GM19438 (cell line): ENCODE data around the gene EGR2.

Source experiments
- ATAC-seq: cut with Tn5 transposase; IDR thresholded peaks from one replicate; pipeline ENCODE4 v1.9.1; 2021; ENCODE audit warnings: low read depth; ENCODE audit not compliant: unreplicated experiment

EGR2 gene

GRCh38 chr10:62816331-62817120, at the start of gene EGR2:
EGR2 (minus strand) TSS chr10:62816366; CDS start chr10:62816029, 337 bp downstream.
- ATAC-seq: peak; percentile 78

- ATAC-seq: no peak
These were observed 46.3 kb upstream of the EGR2 start for GRCh38 chr10:62862447-62862846.

GRCh38 chr10:62861507-62861906, 45.3 kb upstream of the EGR2 start:
- ATAC-seq: no peak

GRCh38 chr10:62860946-62861345, 44.8 kb upstream of the EGR2 start:
- no peak for ATAC-seq

GRCh38 chr10:62858364-62858763, 42.2 kb upstream of the EGR2 start:
- no peak for ATAC-seq

DNA sequence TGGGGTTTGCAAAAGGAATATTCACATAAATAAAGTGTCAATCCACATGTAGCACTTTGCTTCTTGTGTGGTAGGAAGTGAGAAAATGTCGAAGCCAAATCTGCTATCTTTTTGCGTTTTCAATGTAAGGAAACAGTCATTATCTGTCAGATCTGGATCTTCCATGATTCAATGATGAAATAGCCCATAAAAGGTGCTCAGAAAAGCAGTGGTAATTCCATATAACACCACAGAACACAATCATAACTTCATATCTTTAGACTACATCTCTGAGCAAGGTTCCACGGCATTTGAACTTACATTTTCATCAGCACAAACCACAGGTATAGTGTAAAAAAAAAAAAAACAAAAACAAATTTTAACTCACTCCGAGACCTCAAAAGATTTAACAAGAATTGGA, 39.9 kb upstream of the EGR2 start:
- ATAC-seq: no peak

DNA sequence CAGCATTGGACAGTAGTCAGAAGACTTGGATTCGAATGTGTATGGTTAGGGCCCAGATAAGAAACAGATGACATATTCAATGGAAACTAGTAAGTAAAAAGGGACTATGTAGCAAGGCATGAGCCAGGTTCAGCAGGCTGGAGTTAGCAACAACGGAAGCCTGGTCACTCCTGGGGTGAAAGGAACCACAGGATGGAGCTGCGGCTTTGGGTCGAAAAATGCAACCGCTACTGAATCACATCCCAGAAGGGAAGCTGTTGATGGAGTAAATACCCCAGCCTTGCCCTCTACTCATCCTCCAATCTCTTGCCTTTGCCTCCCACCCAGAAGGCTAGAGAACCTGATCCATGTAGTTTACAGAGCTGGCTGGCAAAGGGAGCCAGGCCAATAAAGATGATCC, 37.5 kb upstream of the EGR2 start:
- ATAC-seq: no peak

GRCh38 chr10:62852961-62853702, 37.0 kb upstream of the EGR2 start:
- peak; percentile 52 for ATAC-seq

DNA sequence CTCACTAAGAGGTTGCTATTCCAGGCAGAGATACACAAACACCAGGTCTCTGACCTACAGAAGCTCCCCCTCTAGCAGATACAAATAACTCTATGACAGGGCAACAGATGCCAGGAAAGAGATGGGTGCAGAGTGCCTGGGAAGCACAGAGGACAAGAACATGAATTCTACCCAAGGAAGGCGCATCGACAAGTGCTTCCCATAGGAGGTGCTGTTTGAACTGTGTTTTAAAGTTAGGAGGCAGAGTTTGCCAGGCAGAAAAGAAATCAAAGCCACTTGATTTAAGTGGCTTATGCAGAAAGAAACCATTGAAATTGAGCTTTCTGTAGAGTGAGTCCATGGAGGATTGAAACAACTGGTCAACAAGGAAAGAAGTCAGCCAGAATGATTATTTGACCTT, 35.3 kb upstream of the EGR2 start:
- no peak for ATAC-seq

DNA sequence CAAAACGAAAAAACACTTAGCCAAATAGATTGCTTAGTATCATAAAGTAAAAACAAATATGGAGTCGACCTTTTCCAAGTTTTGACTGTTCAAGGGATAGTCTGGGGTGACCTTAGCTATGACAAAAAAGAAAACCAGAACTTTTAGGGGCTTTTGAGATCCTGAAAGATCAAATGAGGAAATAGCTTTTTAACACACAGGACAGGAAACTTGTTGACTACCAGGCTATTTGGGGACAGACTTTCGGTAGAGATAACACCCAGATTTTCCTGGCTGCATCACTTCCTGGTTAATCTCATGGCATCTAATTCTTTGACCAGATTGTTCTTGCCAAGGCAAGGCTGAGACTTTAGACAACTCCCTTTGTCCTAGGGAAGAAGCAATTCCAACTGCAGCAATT, 34.5 kb upstream of the EGR2 start:
- ATAC-seq: no peak

- no peak for ATAC-seq
These were observed 31.3 kb upstream of the EGR2 start for GRCh38 chr10:62847433-62847832.

DNA sequence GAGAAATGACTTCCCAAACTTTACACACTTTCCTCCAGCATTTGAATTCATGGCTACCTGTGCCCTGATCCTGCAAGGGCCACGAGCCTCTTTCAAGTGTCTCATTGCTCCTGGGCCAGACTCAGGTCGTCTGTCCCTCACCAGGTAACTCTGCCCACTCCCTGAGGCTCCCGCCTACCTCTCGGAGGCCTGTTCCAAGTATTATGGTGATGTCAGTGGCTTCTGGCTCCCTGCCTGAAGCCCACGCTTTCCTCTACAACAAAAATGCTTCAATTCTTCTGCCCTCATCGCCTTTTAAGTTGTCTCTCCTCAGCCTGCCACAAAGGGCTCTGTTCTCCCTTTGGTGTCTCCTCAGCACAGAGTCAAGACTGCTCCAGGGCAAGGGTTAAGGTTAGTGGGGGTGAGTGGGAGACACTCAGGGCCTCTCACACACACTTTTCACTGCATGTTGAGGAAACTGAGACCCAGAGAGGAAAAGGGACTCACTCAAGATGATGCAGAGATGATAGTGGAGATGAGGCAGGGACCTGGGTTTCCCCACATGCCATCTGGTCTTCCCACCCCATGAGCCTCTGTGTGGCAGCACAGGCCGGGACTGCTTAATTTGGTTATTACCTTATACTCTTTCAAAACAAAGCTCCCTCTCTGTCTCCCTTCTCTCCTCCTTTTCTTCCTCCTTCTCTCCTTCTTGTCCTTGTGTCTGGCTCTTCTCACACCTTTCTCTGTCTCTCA, 28.3 kb upstream of the EGR2 start:
- ATAC-seq: no peak

DNA sequence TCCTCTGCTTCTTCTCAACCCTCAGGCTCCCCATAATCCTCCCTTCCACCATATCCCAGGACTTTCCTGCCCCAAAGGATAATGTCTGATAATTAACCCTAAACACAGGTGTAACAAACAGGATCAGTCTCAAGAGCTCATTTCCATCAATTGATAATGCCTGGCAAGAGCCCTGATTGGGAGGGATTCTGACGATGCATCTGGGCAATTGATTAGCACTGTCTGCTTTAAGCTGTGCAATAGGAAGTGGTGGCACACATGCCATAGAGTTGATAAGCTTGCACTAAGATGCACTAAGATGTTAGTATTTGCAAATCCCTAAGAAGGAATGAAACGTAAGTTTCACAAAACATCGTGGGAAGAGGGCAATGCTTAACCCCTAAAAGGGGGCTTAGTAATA, 27.4 kb upstream of the EGR2 start:
- no peak for ATAC-seq

- ATAC-seq: no peak
These were observed 26.8 kb upstream of the EGR2 start for GRCh38 chr10:62842983-62843382.

- ATAC-seq: no peak
These were observed 23.4 kb upstream of the EGR2 start for GRCh38 chr10:62839590-62839989.

DNA sequence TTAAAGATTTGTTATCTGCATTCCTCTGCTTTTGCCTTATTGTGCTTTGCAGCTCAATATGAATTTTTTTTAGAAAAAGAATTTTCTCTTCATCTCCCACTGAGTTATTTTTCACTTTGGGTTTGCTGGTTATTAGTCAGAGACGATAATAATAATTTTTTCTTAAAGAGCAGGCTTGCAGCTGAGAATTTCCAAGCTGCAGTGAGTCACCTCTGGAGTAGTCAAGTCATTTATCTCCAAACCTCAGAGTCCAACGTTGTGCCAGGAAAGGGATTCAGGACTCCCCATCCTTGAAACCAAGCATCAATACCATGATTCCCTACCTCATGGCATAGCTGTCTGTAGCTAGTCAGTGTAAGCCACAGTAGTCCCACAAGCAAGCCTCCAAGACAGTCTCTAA, 15.2 kb upstream of the EGR2 start:
- no peak for ATAC-seq

- no peak for ATAC-seq
These were observed 14.5 kb upstream of the EGR2 start for GRCh38 chr10:62830679-62831078.

DNA sequence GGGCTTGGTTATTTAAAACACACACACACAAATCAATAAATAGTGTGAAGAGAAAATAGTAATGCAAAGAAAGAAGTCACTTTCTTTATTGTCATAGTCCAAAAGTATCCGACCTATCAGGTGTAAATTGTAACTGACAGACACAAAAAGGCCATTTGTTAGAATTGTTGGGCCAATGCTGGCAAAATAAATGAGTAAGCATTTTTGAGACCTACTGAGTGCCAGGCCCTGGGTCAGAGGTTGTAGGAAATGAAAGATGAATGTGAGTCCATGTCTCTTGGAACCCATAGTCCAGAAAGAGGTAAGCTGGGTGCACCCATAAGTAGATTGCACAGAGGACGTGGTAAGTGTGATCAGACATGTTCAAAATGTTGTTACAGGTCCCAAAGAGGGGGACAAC, 13.5 kb upstream of the EGR2 start:
- no peak for ATAC-seq

DNA sequence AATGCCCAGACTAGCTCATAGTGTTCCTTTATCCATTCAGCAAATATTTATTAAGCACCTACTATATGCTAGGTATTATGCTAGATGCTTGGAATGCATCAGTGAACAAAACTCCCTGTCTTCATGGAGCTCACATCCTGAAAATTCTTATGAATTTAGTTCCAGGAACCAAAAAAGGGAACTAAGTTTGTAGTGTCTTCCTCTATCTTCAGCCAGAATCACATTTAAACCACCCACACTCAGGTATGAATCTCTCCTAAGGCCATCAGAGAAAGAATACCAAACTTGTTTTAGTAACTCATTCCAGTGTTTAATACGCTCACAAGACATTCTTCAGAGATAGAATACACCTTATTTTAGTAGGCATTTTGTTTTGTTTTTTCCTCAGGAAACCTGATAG, 10.1 kb upstream of the EGR2 start:
- ATAC-seq: no peak

DNA sequence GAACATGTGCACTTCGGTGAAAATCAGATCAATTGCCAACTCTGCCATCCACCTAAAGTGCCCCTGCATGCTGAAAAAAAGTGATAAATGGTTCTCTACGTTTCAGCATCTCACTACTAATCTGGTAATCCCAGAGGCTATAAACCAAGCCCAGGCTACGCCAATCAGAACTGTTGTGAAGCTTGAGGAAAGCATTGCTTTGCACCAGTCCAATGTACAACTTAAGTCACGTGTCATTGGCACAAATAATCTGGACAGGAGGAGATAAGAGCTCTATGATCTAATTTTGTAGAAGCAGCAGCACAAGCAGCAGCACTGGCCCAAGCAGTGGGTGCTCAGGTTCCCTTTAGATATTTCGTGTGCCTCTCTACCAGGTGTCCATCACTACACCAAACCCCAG, 4.4 kb upstream of the EGR2 start:
- no peak for ATAC-seq

DNA sequence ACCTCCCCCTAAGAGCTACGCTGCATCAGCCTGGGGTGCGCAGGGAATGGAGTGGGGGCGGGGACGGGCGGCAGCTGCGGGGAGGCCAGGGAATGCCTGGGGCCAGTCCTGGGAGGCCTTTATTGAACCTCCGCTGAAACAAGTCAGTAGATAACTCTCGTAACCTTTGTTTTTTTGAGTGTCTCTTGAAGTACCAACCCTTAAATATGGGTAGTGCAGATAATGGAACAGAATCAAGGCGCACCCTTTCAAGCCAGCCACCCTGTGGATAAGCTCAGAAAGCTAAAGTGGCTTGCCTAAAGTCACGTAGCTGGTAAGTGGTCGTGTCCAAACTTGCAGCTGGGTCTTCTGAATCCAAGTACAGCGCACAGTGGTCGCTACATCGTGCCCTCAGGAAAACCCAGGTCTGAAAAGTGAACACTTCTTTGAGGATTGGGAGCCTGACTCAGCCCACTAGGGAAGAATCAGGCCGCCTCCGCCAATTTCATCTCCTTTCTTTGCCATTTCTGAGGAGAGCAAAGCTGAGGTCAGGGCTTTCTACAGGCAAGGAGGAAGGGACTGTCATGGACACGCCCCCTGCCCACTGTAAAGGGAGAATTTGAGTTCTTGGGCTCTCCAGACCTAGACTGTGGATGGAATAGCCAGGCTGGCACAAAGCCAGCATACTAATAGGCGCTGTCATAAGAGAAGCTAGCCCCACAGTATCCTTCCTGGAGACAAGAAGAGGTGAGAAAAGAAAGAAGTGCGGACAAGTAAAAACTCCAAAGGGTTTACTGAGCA, 3.2 kb upstream of the EGR2 start:
- no peak for ATAC-seq
